Omental fat pad (tissue), 4 donors: ENCODE data around the gene PAQR7. TPM values are rescaled to one million over a fixed set of nuclear protein-coding genes. Genes with fewer than 3 reads are reported as not detected.
A peak's percentile ranks its signal among the peaks of the same experiment; 100 is the strongest.

Source experiments
- ATAC-seq: fragments of 150-250 bp; one replicate; pipeline ENCODE4 v1.9.1; 2016; ENCODE audit warnings: mild to moderate bottlenecking, moderate library complexity; ENCODE audit not compliant: low FRiP score
- DNase-seq: peaks from one replicate; pipeline ENCODE4 v3.0.0-alpha.2; 2019; ENCODE audit warnings: low spot score
- CTCF ChIP-seq, 3 donors: fragments of 450-650 bp; IDR thresholded peaks; one replicate each; pipeline ENCODE4 v1.5.1; 2016 to 2017; ENCODE audit warnings: antibody characterized with exemption in 3 of 3, mild to moderate bottlenecking in 3 of 3, moderate library complexity in 2 of 3
- total RNA-seq, 4 donors: library from RNA; depleted of rRNA; stranded (reverse); fragments of >200 nt; gene quantifications; one replicate each; pipeline ENCODE4 v1.1.0, GENCODE V29; 2016

The PAQR7 gene
- total RNA-seq, 4 donors from 2014 or later, result 4.3 to 7.2 (median 6.5) TPM

- ATAC-seq (no peak), DNase-seq (no peak)
- TF ChIP-seq CTCF (IDR thresholded peaks at IDR 0.05), result no peak
These were observed 12.6 kb downstream of the PAQR7 start for GRCh38 chr1:25862785-25863485.

- no peak for TF ChIP-seq CTCF (IDR thresholded peaks at IDR 0.05)
- ATAC-seq, result no peak
- DNase-seq, result no peak
These were observed 13.9 kb downstream of the PAQR7 start for GRCh38 chr1:25861316-25862286.

- peak; percentile 96 for ATAC-seq
- TF ChIP-seq CTCF (IDR thresholded peaks at IDR 0.05), result no peak
- peak; percentile 69 for DNase-seq
These were observed 16.4 kb downstream of the PAQR7 start, which contains the start of gene AUNIP for GRCh38 chr1:25858906-25859789. AUNIP (minus strand) TSS chr1:25859457; CDS start chr1:25859357, 100 bp downstream.

GRCh38 chr1:25858494-25858893, 17.0 kb downstream of the PAQR7 start:
- no peak for DNase-seq
- no peak for TF ChIP-seq CTCF (IDR thresholded peaks at IDR 0.05)
- no peak for ATAC-seq

GRCh38 chr1:25856856-25857255, 18.7 kb downstream of the PAQR7 start:
- no peak for TF ChIP-seq CTCF (IDR thresholded peaks at IDR 0.05)
- no peak for ATAC-seq
- no peak for DNase-seq

- TF ChIP-seq CTCF (IDR thresholded peaks at IDR 0.05), result no peak
- DNase-seq (no peak), ATAC-seq (no peak)
These were observed 21.0 kb downstream of the PAQR7 start for GRCh38 chr1:25854554-25854953.
